ENCODE results near the gene LIMS2. TPM values are rescaled to one million over a fixed set of nuclear protein-coding genes. Genes with fewer than 3 reads are reported as not detected.

LIMS2 gene
- polyA plus RNA-seq, 3 donors from 2014 or later, result 0.40 TPM; not detected in 2

- H3K4me1 Mint-ChIP-seq, result no peaks in the 10 kb centered on the region
- no peaks in the 10 kb centered on the region for H3K27me3 Mint-ChIP-seq (ENCODE audit: low read depth in 3 of 3)
- no peak for DNase-seq
- H3K9me3 Mint-ChIP-seq, result no peaks in the 10 kb centered on the region
- H3K36me3 Mint-ChIP-seq, result no peaks in the 10 kb centered on the region
- H3K4me3 Mint-ChIP-seq, result no peak overlapping the region
- H3K27ac Mint-ChIP-seq, result no peak overlapping the region
These were observed 37.5 kb downstream of the LIMS2 start for GRCh38 chr2:127637725-127638252.

DNA sequence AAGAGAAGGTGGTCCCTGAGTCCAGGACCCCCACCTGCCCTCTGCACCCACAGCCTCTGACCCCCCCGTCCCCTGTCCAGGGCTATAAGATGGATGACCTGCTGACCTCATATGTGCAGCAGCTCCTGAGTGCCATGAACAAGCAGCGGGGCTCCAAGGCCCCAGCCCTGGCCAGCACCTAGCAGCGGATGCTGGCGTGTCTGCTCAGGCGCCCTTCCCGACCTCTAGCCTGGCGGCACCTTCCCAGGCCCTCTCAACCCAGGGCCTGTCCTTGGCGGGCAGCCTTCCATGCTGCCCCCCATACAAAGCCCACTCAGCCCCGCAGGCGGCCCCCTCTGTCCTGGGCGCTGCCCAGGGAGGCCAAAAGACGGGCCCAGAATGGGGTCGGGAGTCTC is 38.1 kb downstream of the LIMS2 start:
- Mint-ChIP-seq H3K27ac (no peak overlapping the region), H3K4me1 (no peaks in the 10 kb centered on the region)

DNA sequence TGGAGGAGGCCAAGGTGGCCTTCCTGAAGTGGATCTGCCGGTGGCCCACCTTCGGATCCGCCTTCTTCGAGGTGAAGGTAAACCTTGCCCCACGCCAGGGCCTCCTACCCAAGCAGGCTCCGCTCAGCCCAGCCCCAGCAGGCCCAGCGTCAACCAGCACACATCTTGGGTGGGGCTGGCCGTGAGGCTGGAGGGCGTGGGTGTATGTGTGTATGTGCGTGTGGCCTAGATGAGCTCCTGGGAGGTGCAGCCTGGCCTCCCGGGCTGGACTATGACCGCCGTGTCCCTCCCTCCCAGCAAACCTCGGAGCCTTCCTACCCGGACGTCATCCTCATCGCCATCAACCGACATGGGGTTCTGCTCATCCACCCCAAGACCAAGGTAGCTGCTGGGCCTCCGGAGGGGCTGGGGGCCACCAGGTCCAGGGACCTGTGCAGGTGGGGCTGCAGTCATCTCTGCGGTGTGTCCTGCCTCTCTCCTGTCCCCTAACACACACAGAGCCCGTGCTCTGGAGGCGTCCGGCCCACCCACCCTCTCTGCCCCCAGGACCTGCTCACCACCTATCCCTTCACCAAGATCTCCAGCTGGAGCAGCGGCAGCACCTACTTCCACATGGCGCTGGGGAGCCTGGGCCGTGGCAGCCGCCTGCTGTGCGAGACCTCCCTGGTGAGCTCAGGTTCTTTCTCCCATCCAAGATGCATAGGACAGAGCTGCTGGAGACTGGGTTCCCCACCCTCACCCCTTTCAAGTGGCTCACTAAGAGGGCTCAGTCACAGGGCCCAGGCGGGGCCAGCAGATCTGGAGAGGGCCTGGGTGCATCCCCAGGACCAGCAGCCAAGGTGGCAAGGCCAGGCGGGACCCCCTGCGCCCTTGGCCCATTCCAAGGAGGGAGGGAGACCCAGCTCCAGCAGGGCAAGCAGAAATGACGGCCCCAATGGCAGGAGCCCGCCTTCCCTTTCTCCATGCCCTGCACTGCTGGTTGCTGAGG is 38.8 kb downstream of the LIMS2 start:
- no peak overlapping the region for H3K27ac Mint-ChIP-seq
- no peaks in the 10 kb centered on the region for H3K9me3 Mint-ChIP-seq
- H3K27me3 Mint-ChIP-seq (ENCODE audit: low read depth in 3 of 3), result no peaks in the 10 kb centered on the region
- H3K36me3 Mint-ChIP-seq, result no peaks in the 10 kb centered on the region
- DNase-seq, result no peak
- H3K4me3 Mint-ChIP-seq, result no peak overlapping the region
- H3K4me1 Mint-ChIP-seq, result no peaks in the 10 kb centered on the region

More for the DNA sequence above, 38.1 kb downstream of the LIMS2 start:
- no peaks in the 10 kb centered on the region for H3K9me3 Mint-ChIP-seq
- no peaks in the 10 kb centered on the region for H3K36me3 Mint-ChIP-seq
- no peaks in the 10 kb centered on the region for H3K27me3 Mint-ChIP-seq (ENCODE audit: low read depth in 3 of 3)
- no peak for DNase-seq
- H3K4me3 Mint-ChIP-seq, result no peak overlapping the region

- H3K27me3 Mint-ChIP-seq (ENCODE audit: low read depth in 3 of 3), result no peaks in the 10 kb centered on the region
- no peak overlapping the region for H3K27ac Mint-ChIP-seq
- H3K4me3 Mint-ChIP-seq, result no peak overlapping the region
- no peaks in the 10 kb centered on the region for H3K4me1 Mint-ChIP-seq
- H3K9me3 Mint-ChIP-seq, result no peaks in the 10 kb centered on the region
- no peaks in the 10 kb centered on the region for H3K36me3 Mint-ChIP-seq
- DNase-seq, result no peak
These were observed 39.7 kb downstream of the LIMS2 start for GRCh38 chr2:127635380-127636237.

DNA sequence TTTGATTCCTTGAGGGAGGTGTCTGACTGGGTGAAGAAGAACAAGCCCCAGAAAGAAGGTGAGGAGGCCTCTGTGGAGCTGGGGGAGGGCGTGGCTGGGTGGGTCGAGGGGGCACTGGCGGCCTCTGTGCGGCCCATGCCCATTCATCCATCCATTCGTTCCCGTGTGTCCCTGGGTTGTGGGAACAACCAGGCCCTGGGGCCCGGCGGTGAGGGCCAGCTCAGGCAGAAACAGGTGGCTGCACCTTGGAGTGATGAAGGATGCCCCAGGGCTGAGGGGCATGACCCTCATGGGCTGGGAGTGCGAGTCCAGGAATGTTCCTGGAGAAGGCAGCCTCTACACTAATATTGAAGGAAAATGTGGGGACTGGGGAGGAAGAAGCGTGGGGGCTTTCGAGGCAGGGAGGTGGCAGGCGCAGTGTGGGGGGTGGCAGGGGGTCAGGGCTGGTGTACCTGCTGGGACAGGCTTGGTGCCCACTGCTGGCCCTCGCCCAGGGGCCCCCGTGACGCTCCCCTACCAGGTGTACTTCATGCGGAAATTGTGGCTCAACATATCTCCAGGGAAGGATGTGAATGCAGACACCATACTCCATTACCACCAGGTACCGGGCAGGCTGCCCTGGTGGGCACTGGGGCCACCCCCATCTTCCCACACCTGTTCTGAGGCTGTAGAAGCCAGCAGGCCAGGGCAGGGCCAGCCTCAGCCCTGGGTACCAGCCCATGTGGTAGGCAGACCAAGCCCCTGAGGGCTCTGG is 40.5 kb downstream of the LIMS2 start:
- Mint-ChIP-seq H3K27ac (no peak overlapping the region), H3K4me1 (no peaks in the 10 kb centered on the region), H3K36me3 (no peaks in the 10 kb centered on the region), H3K27me3 (ENCODE audit: low read depth in 3 of 3) (no peaks in the 10 kb centered on the region), H3K4me3 (no peak overlapping the region), H3K9me3 (no peaks in the 10 kb centered on the region)
- no peak for DNase-seq

- Mint-ChIP-seq H3K9me3 (no peaks in the 10 kb centered on the region), H3K27me3 (ENCODE audit: low read depth in 3 of 3) (no peaks in the 10 kb centered on the region), H3K4me1 (no peaks in the 10 kb centered on the region), H3K4me3 (no peak overlapping the region), H3K27ac (no peak overlapping the region), H3K36me3 (no peaks in the 10 kb centered on the region)
- no peak for DNase-seq
These were observed 41.2 kb downstream of the LIMS2 start for GRCh38 chr2:127634066-127634617.

DNA sequence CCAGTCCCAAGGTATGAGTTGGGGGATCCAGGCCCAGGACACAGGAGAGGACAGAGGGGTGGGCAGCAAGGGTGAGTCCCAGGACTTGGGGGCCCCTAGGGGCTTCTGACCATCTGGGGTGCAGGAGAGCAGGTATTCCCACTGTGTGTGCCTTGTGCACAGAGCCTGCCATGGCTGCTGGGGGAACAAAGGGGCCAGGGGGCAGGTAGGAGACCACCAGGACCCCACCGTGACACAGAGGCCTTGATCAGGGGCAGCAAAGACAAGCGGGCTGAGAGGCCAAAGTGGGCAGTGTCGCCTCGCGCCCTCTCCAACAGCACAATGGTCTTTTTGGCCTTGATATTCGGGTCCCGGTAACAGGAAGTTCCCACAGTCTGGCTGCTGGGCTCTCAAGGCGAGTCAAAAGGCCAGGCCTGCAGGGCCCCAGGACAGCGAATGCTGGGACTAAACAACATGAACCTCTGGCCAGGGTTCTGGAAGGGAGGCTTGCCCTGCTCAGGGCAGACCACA is 41.7 kb downstream of the LIMS2 start:
- H3K4me1 Mint-ChIP-seq, result no peaks in the 10 kb centered on the region
- no peak overlapping the region for H3K4me3 Mint-ChIP-seq
- no peak for DNase-seq
- no peaks in the 10 kb centered on the region for H3K27me3 Mint-ChIP-seq (ENCODE audit: low read depth in 3 of 3)
- no peak overlapping the region for H3K27ac Mint-ChIP-seq
- no peaks in the 10 kb centered on the region for H3K9me3 Mint-ChIP-seq
- no peaks in the 10 kb centered on the region for H3K36me3 Mint-ChIP-seq

DNA sequence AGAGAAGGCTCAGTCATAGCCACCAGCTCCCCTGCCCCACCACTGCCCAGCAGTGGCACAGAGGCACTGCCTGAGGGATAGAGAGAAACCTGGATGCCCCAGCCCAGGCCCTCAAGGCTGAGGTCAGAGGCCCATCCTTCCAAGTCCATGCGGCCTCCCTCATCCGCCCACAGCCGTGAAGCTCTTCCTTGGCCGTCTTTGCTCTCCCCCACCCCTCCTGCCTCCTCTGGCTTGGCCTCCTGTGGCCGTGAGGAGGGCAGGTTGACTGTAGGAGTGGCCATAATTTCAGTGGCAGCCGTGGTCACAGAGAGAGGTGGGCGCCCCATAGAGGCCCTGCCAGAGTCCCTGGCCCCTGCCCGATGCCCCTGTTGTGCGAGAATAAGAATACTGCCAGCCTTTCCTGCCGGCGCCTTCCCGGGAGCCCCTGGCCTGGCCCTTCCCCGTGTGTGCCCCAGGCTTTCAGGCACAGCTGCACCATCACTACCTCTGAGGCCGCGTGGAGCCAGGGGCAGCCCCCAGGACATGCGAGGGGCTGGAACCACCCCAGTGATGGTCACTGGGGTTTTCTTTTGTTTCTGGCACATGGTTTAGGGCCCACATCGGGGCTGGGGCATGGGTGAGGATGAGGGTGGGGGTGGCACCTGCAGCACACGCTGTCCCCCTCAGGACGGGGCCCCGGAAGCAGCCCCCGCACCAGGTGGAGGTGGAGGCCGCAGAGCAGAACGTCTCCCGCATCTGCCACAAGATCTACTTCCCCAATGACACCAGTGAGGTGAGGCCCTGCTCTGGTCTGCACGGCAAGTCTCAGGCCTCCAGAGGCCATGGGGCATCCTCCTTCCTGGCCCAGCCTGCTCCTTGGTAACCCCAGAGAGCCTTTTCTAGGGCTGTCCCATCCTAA is 42.5 kb downstream of the LIMS2 start:
- DNase-seq, result no peak
- Mint-ChIP-seq H3K4me1 (no peaks in the 10 kb centered on the region), H3K9me3 (no peaks in the 10 kb centered on the region), H3K27ac (no peak overlapping the region), H3K27me3 (ENCODE audit: low read depth in 3 of 3) (peaks cover 0 to 2% (median 0%) of the 10 kb centered on the region in 3 donors), H3K4me3 (no peak overlapping the region), H3K36me3 (no peaks in the 10 kb centered on the region)

- Mint-ChIP-seq H3K4me3 (no peak overlapping the region), H3K36me3 (no peaks in the 10 kb centered on the region), H3K9me3 (no peaks in the 10 kb centered on the region), H3K27me3 (ENCODE audit: low read depth in 3 of 3) (peaks cover 0 to 2% (median 0%) of the 10 kb centered on the region in 3 donors), H3K4me1 (no peaks in the 10 kb centered on the region), H3K27ac (no peak overlapping the region)
- no peak for DNase-seq
These were observed 43.2 kb downstream of the LIMS2 start for GRCh38 chr2:127631997-127632581.

DNA sequence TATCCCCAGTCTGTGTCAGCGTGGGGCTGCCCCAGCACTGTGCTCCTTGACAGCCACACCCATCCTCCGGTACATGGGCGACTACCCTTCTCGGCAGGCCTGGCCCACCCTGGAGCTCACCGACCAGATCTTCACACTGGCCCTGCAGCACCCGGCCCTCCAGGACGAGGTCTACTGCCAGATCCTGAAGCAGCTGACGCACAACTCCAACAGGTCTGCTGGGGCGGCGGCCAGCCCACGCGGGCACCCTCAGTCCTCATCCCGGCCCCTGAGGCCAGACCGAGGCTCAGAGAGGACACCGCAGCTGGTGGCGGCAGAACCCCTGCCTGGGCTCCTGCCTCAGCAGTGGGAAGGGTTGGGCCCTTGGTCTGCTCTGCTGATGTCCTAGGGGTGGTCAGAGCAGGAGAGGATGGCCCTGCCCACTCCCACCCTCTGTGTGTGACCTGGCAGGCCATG is 43.8 kb downstream of the LIMS2 start:
- H3K9me3 Mint-ChIP-seq, result no peaks in the 10 kb centered on the region
- no peak for DNase-seq
- no peak overlapping the region for H3K4me3 Mint-ChIP-seq
- peaks cover 0 to 2% (median 0%) of the 10 kb centered on the region in 3 donors for H3K27me3 Mint-ChIP-seq (ENCODE audit: low read depth in 3 of 3)
- no peak overlapping the region for H3K27ac Mint-ChIP-seq
- no peaks in the 10 kb centered on the region for H3K4me1 Mint-ChIP-seq
- no peaks in the 10 kb centered on the region for H3K36me3 Mint-ChIP-seq

- Mint-ChIP-seq H3K27ac (no peak overlapping the region), H3K4me1 (no peaks in the 10 kb centered on the region), H3K4me3 (no peak overlapping the region)
These were observed 44.3 kb downstream of the LIMS2 start for GRCh38 chr2:127630864-127631540.

More at GRCh38 chr2:127630864-127631540, 44.3 kb downstream of the LIMS2 start:
- DNase-seq, result no peak
- Mint-ChIP-seq H3K36me3 (no peaks in the 10 kb centered on the region), H3K9me3 (no peaks in the 10 kb centered on the region), H3K27me3 (ENCODE audit: low read depth in 3 of 3) (peaks cover 0 to 2% (median 0%) of the 10 kb centered on the region in 3 donors)

All from immature natural killer cell (primary cell).